ENCODE results near the gene CACFD1.

CACFD1 gene

DNA sequence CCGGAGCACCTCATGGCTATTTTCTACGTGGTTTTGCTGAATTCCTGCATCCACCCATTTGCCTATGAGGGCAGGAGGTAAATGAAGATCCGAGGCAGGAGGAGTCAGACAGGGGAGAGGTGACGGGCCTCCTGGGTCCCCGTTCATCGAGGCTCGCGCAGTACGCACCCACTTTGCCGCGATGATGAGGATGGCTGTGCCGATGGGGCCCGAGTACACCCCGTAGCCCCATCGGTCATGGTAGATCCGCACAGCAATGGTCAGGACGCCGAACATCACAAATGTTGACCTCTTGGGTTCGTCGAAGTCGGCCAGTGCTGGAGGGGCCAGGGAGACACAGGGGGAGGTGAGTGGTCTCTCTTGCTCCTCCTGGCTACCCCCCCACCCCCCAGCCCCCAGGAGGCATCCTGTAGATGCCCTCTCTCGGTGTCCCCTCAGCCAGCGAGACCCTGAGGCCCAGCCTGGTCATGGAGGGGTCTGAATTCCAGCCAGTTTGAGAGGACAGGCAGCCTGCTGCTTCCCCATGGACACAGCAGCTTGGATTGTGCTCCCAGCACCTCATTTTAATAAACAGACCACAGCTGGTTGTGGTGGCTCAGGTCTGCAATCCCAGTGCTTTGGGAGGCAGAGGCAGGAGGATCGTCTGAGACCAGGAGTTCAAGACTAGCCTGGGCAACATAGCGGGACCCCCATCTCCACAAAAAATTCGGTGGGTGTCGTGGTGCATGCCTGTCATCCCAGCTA is 59.1 kb downstream of the CACFD1 start:
- DNase-seq (ENCODE audit: low read depth) = no peak

DNA sequence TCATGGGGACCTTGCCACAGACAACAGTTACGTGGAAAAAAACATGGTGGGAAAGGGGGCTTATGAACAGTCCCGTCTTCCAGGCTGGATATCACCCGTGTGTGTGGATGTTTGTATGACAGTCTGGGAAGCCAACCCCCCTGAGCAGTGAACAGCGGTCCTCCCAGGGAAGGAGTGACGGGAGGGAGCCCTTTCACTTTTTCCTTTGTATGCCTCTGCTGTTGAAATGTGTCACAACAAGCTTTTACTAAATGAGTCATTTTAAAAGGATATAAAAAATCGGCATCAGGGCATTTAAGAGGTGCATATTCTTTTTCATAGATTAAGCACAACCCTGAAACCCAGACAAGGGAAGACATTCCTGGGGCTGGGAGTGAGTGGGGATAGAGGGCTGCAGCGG is 59.9 kb downstream of the CACFD1 start:
- DNase-seq (ENCODE audit: low read depth) = no peak

GRCh38 chr9:133520121-133520835 is 60.5 kb downstream of the CACFD1 start:
- no peak for DNase-seq (ENCODE audit: low read depth)

All from activated T-cell treated with anti-CD3 and anti-CD28 coated beads for 24 hours (primary cell).